NCI-H2227 (cell line): ENCODE data around the gene LBH.
A peak's percentile ranks its signal among the peaks of the same experiment; 100 is the strongest.

Source experiments
- DNase-seq: peaks from one replicate; lab custom pipeline; 2025; ENCODE audit not compliant: unreplicated experiment; lab: John Stamatoyannopoulos, UW

The LBH gene

DNA sequence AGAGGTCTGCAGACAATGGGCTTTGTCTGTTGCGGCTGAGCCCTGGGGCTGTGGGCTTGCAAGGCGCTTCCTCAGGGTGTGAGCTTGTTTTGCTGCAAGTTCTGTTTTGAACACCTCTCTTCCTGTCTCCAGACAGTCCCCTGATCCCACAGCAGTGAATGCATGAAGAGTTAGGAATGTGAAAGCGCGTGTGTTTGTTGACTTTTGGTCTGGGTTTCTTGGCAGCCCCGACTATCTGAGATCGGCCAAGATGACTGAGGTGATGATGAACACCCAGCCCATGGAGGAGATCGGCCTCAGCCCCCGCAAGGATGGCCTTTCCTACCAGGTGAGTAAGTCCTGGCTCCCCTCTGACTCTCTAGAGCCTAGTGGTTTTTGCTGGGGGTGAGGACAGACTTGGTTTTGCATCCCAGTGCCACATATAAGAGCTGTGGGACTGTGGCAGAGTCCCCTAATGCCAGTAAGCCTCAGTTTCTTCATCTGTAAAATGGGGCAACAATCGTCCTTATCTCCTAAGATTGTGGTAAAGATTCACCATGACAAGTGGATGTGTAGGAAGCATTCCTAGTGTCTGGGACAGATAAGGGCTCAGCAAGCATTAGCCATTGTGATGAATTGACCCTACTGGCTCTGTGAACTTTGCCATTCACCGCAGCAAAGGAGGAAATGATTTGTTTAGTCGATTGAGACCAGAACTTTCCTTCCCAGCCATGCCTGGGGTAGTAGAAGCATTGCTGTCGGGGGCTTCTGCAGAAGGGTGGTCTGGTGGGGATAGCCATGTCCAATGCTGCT, 3.0 kb downstream of the LBH start:
- DNase-seq = no peak

DNA sequence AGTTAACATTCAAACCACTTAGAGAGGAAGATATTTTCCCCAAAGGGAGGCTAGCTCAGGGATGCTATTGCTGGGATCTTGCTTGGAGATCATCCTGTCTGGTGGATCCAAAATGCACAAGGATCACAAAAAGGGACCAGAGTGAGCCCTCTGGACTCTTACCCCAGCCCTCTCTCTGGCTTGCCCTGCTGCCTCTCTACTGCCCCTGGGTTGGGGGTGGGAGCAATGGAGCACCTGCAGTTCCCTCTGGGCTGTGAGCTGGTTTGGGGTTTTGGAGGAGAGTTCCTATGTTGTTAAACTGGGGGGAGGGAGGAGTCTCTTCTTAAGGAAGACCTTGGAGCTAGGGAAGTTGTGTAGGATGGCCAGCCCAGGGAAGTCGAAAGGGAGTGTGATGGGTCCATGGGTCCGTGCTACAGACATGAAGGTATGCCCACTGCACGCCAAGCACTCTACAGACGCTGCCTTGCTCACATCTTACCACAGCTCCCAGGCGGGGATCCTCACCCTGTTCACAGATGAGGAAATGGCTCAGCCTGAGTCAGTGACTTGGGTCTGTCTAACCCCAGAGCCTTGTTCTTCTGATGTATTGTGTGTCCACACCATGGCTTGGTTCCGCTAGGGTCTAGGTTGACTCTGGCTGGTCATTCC, 3.8 kb downstream of the LBH start:
- DNase-seq = no peak

DNA sequence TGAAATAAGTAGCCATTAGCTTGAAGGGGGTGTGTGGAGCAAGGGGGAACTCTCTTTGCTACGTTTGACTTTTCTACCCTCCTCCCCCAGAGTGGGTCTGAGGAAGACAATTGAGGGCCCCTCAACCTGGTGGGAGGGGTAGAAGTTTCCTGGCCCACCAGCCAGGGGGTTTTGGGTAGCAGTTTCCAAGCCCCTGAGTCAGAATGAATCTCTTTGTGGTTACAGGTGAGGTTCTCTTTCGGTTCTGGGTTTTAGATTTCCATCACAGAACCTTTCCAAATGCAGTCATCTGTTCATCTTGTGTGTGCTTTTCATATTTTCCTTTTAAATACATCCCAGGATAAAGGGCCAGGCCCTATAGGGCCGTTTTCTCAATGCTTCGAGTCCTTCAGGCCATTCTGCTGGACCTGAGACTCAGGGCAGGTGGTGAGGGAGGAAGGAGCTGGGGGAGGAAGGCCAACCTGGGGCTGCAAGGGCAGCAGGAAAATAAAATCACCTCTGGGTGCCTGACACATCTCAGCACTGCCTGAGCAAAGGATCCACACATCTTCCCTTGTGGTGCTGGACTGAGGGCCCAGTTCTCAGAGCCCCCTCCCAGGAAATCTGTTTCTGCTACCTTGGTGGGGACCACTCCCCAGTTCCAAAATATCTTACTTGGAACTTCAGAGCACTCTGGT, 4.7 kb downstream of the LBH start:
- DNase-seq = no peak

DNA sequence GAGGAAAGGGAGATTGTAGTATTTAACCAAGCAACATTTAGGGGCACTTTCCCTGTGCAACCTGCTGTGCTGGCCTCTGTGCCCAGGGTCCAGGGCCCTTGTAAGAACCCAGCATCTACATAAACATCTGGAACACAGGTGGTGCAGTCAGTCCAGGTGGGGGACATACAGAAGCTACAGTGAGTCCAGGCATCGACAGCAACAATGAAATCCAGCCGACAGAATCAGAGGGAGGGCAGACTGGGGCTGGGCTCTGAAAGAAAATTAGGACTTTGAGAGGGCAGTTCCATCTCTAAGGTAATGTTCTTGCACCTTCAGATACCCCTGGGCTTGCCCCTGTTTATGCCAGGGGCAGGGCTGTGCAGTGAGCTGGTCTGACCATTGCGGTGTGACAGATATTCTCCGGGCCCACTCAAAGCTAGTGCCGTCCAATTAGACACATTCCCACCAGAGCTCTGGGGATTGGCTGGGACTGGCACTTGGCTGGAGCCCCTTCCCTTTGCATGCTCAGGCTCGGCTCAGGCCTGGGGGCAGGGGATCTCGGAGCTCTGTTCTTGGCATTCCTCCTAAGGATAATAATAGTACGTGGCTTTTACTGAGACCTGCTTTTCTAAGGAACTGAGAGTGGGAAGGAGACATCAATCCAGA, 5.4 kb downstream of the LBH start:
- no peak for DNase-seq

DNA sequence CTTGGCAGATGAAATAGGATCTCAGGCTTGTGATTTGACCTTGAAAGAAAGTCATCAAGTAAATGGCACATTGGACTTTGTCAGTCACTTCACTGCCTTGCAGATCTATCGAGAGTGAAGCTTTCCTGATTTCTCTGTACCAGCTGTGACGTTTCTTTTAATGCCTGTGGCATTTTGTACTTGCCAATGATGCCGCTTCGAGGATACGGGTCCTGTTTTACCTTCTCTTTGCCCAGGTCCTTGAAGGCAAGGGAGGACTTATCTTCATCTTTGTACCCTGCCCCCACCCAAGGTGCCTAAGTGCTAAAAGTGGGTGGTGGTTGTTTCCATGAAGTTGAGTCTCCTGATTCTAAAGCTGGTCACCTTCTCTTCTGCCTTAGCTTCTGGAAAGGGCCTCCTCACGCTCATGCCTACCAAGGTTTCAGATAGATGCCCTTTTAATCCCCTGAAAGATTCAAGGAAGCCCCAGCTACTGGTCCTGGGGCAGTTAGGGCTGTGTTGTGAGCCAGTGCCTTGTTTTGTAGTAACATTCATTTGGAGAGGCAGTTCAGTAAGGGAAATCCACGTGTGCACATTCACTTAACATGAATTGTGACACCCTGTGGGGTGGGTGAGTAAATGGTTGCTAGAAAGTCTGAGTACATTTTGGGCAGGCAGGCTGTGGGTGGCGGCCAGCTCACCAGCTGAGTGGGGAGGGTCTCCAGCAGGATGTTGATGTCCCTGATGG, 6.1 kb downstream of the LBH start:
- DNase-seq = no peak

DNA sequence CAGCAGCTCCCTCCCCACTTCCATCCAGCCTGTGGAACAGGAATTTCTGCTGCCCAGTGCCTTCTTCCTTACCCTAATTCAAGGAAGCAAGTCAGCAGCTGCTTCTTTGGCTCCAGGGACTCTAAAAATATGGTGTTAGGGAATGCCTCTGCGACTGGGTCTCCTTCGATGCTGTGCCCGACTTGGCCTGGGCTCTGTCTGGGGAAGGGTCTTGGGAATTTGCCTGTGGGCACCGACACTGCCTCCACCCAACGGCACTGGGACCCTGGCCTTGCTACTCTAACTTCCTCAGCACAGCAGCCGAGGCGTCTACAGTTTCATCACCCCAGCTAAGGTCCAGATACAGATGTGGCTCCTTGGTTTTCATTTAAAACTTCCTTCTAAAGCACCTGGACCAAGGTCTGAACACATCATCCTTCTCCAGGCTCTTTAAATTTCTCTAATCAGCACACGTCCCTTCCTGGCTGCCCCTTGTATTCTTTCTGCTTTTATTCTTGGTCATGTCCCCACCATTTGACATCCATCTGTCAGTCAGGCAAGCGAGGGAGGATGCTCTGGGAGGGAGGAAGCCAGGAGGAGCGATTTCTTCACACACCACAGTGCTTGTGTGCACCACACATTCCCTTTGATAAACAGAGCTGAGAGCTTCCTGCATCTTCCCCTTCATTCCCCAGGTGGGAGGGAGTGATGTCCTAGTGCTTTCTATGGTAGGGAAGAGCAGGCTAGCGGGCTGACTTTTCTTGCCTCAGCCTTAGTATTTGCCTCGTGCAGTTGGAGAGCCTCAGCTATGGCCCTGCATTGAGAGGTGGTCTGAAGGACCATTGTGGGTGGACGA, 6.8 kb downstream of the LBH start:
- DNase-seq = no peak

DNA sequence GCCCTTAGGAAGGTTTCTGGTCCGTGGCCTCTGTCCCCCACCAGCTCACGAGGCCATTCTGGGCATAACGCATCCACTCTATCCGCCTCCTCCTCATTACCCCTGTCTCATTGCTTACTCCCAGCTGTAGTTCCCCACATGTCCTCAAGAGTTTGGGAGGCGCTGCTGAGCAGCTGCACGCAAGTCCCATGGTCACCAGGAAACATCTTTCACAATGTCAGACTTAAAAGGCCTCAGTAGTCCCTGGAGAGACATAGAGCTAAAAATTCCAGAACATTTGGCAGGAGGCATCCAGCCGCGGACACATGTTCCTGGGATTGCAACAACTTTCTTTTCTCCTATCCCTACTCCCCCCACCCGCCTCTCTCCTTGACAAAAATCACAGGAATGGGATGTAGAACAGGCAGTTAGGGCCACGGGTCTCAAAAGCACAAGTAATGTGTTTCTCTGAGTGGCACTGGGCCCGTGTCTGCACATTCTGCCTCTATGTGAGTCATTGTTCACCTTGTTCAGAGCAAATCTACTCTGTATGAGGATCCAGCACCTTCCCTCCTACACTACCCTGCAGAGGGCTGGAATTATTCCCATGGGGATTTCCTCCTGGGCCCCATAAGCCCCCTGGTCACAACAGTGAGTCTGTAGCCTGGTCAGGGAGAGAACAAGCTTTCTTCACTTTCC, 8.1 kb downstream of the LBH start:
- peak; percentile 25 for DNase-seq

DNA sequence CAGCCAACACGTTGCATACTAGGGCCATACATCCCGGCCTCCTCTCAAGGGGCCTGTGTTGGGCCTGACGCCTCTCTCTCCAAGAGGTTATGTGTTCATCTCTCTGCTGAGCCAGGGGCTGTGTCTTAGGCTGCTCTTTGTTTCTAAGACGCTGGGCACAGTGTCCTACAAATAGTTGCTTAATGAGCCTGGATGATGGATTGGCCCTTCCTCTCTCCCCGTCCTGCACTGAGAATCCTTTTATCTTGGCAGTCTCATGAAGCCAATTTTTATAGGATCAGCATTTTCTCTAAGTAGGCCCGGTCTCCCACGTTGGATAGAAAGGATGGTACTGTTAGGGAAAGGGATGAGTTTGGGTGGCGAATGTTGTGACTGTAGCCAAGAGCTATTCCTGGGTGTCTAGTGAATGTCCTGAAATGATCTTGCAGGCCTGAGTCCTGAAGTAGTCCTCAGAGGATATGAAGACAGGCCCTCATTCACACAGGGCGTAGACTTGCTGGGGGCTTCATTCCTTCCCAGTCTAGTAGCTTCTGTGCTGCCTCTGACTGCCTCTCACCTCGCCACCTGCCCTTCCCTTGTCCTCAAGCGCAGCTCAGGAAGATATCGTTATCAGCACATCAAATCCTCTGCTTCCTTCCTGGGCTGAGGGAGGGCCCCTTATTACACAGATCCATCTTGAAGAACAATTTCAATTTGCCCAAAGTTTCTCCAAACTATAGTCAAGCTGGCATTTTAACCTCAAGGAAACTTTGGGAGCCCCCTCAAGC, 8.8 kb downstream of the LBH start:
- DNase-seq = no peak

DNA sequence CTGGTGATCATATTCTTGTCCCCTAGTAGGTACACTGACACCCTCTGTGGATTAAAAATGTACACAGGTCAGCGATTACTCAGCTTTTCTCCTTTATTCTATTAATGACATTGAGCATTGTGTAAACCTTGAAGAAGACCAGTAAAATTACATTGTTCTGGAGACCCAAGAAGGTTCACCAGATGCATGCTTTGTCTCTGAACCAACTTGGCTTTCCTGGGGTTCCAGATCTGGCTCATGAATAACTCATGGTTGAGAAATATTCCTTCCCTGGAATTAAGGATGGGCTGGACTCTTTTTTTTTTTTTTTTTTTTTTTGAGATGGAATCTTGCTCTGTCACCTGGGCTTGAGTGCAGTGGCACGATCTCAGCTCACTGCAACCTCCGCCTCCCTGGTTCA, 11.9 kb downstream of the LBH start:
- DNase-seq = no peak

DNA sequence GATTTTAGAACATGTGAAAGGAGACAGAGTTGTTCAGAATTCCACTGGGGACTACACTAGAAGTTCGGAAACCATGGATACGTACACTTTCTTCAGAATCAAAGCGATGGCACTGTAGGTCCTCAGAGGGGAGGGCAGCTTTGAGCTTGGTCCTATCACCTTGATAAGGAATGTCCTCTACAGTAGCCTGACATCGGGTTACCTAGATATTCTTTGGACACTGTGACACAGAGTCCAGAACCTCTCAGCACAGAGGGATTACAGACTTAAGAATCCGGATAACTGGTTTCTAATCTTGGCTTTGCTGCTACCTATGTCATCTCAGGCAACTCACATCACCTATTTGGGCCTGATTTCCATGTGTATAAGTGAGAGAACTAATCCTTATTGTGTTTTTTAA, 14.0 kb downstream of the LBH start:
- DNase-seq = no peak

DNA sequence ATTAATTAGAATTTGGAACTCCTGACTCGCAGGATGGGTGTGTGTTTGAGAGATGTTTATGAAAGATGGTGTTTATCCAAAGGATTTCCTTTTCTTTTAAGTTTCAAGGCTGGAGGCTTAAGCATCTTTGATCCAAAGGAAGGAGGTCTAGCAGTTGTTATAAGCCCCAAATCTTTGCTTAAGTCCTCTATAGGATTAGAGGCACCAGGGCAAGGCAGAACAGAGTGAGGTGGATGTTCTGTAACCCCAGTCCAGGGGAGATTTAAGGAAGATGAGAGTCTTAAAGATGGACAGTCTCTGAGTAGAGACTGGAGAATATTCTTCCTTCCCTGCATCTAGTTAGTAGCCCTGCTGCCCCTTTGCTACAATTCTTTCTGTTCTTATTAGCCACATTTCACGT, 17.5 kb downstream of the LBH start:
- DNase-seq = no peak

DNA sequence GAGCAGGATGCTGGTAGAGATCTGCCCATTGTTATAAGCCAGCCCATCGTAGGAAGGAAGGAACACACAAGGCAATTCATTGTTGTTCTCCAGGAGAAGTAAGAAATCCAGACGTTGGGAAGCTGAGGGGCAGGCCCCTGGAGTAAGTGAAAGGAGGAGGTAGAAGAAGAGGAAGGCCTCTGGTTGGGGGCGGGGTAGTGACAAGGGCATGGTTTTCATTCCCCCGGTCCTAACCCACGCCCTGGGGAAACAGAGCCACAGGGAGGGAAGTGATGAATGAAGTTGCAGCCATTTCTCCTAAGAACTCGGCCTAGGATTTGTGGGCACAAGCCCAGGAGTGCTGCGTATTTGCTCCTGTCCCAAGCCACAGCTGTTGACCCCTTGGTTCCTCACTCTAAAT, 18.0 kb downstream of the LBH start:
- no peak for DNase-seq

DNA sequence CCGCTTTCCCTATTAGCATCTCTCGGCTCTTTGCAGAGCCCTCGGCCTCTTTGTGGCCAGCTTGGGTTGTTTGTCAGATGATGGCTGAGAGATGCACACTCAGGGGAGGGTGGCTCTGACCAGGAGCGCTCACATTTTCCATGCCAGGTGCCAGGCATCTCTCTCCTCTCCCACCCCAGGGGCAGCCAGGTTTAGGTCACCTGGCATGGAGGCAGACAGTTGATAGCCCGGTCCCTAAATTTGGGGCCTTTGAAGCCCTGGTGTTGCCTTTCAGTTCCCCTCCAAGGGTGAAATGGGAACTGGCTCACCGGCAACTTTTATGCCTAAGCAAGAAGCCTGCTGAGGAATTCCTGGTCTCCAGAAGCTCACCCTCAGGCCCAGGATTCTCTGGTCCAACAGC, 19.1 kb downstream of the LBH start:
- no peak for DNase-seq

DNA sequence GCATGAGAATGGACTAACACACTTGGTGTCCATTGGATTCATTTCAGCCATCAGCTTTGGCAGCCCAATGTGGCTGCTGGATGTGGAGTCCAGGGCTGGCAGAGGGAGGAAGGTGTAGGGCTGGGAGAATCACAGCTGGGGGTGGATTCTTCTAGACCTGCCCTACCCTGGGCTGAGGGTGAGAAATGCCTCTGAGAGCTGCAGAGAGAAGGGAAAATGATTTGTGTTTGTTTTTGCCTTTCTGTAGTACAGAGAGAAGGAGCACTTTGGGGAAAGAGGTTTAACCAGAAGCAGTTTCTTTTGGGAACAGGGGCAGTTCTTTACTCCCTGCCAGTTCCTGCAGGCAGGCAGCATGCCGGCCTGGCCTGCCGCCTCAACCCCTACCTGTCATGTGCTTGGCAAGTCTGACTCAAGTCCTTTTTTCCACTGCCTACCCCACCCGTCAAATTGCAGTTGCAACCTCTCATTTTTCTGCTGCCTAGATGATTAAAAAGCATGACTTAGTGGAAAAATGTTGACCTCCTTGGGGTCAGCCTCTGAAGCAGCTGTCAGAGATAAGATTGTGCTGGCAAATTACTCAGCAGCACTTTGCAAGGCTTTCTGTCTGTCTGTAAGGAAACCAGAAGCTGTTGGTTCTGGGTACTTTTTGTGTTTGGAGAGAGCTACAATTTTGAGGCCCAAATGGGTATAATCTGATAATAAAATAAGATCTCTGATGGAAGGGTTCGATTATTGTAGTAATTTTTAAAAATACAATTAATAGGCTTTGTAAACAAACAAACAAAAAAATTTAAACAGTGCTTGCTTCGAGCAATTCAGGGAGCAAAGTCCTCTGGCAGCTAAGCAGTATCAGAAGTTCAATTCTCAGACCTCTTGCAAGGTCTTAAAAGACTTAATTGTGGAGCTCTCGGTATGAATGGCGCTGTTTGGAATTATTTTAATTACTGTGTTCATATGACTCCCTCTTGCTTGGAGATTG, 21.7 kb downstream of the LBH start:
- DNase-seq = peak; percentile 83

DNA sequence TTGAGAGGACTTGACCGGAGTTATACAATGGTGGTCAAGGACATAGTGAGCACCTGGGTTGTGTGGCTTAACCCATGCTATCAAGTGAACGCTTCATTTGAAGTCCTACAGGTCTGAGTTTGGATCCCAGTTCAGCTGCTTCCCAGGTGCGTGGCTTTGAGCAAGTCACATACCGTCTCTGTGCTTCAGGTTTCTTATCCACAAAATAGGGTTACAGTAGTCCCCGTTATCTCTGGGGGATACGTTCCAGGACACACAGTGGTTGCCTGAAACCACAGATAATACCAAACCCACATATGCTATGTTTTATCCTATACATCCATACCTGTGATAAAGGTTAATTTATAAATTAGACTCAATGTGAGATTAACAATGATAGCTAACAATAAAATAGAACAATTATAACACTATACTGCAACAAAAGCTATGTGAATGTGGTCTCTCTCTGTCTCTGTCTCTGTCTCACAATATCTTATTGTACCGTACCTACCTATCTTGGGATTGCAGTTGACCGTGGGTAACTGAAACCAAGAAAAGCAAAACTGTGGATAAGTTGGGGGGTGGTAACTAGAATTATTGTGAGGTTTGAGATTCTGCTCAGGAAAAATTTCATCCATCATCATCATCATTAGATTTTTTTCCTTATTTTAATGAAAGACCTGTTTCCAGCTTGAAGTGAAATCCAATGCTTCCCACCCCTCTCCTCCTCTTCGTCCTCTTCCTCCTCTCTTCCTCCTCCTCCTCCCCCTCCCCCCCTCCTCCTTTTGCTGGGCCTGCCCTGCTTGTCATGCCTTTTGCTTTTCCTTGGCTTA, 22.7 kb downstream of the LBH start:
- no peak for DNase-seq

DNA sequence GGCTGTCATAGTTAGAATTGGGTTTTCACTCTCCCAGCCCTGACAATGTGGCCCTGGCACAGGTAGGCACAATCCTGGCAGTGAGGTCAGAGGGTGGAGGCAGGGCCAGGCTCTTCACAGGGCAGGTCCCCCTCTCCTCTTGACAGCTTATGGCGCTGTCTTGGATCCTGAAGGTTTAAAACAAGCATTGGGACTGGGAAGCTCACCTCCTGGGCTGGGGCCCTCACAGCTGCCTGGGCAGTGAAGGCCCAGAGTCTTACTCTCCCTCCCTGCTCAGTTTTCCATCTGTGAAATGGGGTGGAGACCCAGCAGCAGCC, 23.3 kb downstream of the LBH start:
- no peak for DNase-seq

DNA sequence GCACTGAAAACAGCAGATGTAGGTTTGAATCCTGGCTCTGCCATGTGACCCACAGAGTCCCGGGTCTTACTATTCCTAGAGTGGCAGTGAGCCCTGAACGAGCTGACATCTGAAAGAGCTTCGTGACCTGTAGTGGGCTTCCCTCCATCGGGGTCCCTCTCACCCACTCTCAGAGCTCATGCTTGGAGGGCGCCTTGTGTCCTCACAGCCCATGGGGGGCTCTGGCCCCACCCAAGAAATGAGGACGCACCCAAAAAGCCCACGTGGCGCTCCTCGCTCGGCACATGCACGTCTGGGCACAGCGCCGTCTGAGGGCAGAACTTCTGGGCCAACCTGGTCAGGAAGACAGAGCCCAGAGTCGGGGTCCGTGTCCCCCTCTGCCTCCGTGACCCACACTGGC, 23.7 kb downstream of the LBH start:
- DNase-seq = no peak
